ENCODE data around the gene CBLN4. TPM values are rescaled to one million over a fixed set of nuclear protein-coding genes. Genes with fewer than 3 reads are reported as not detected.

Gene CBLN4
- total RNA-seq, 1 experiment from 2014 or later: not detected

- ATAC-seq: no peak
- ChIA-PET CTCF (no interaction called here), POLR2A (interaction anchor here (0.6 kb wide), 1 partner anchor 1453 kb away, joined by 4 read pairs; no protein-coding TSS in a partner anchor)
- H3K27me3 ChIP-seq (ENCODE audit: control insufficient read depth, insufficient read depth, low read length): no peaks in the 10 kb centered on the region
- no peak for TF ChIP-seq SIN3A (IDR thresholded peaks at IDR 0.05; ENCODE audit: borderline replicate concordance, insufficient read depth, low read depth, low read length)
- TF ChIP-seq TCF7L2 (IDR thresholded peaks at IDR 0.05; ENCODE audit: low read depth, low read length): no peak
- no peak for TF ChIP-seq CTCF (IDR thresholded peaks at IDR 0.05)
- TF ChIP-seq REST (IDR thresholded peaks at IDR 0.05; ENCODE audit: insufficient read depth in 1 of 2, low read depth in 2 of 2, low read length in 1 of 2): no peak
- TF ChIP-seq POLR2AphosphoS5 (IDR thresholded peaks at IDR 0.05; ENCODE audit: low read depth, low read length): no peak
- BruUV-seq (replicated peaks): no TSS peak
- H3K4me1 ChIP-seq (ENCODE audit: control insufficient read depth, insufficient read depth, low read length): no peaks in the 10 kb centered on the region
- intact Hi-C loops (cut with micrococcal nuclease; ENCODE audit: unreplicated experiment): no loop called here
- no peak overlapping the region for H3K4me3 ChIP-seq (ENCODE audit: low read depth in 2 of 2, low read length in 2 of 2)
- DNase-seq (ENCODE audit: low read depth, low spot score): no peak
- in situ Hi-C loops (cut with HindIII; ENCODE audit: low pct_unique_long_range_greater_than_20kb, low sequenced_read_pairs): no loop called here
- H3K36me3 ChIP-seq (ENCODE audit: control insufficient read depth, insufficient read depth, low read length): no peaks in the 10 kb centered on the region
- H3K27ac ChIP-seq (ENCODE audit: low read length): no peak overlapping the region
- no peaks in the 10 kb centered on the region for H3K9me3 ChIP-seq (ENCODE audit: control insufficient read depth, insufficient read depth, low read depth, low read length)
These were observed 27.4 kb downstream of the CBLN4 start for GRCh38 chr20:55977690-55978459.

GRCh38 chr20:55974491-55975202, 30.7 kb downstream of the CBLN4 start:
- CTCF ChIA-PET: no interaction called here
- H3K27me3 ChIP-seq (ENCODE audit: control insufficient read depth, insufficient read depth, low read length): no peaks in the 10 kb centered on the region
- TF ChIP-seq TCF7L2 (IDR thresholded peaks at IDR 0.05; ENCODE audit: low read depth, low read length) (no peak), POLR2AphosphoS5 (IDR thresholded peaks at IDR 0.05; ENCODE audit: low read depth, low read length) (no peak), CTCF (IDR thresholded peaks at IDR 0.05) (no peak)
- H3K9me3 ChIP-seq (ENCODE audit: control insufficient read depth, insufficient read depth, low read depth, low read length): no peaks in the 10 kb centered on the region
- intact Hi-C loops (cut with micrococcal nuclease; ENCODE audit: unreplicated experiment): no loop called here
- no peaks in the 10 kb centered on the region for H3K36me3 ChIP-seq (ENCODE audit: control insufficient read depth, insufficient read depth, low read length)
- in situ Hi-C loops (cut with HindIII; ENCODE audit: low pct_unique_long_range_greater_than_20kb, low sequenced_read_pairs): no loop called here
- BruUV-seq (replicated peaks): no TSS peak
- no peaks in the 10 kb centered on the region for H3K4me1 ChIP-seq (ENCODE audit: control insufficient read depth, insufficient read depth, low read length)
- POLR2A ChIA-PET: no interaction called here
- DNase-seq (ENCODE audit: low read depth, low spot score) (no peak), ATAC-seq (no peak)
- H3K27ac ChIP-seq (ENCODE audit: low read length): no peak overlapping the region
- no peak overlapping the region for H3K4me3 ChIP-seq (ENCODE audit: low read depth in 2 of 2, low read length in 2 of 2)
